Stimulated activated CD4-positive, alpha-beta T cell treated with anti-CD3 and anti-CD28 coated beads, Interleukin-12 subunit alpha, Interleukin-12 subunit beta, amount 100 ng/mL, for 48 hours (primary cell): ENCODE measurements around the gene ANAPC16.
"Not testable (repeated sequence)": the region's sequence is repeated elsewhere in the genome, so short reads cannot be mapped to it uniquely, and the experiment has no call there.

Source experiments
- DNase-seq, 3 donors: peaks; one replicate each; pipeline ENCODE4 v3.0.0-alpha.2; 2020; ENCODE audit warnings: low read depth in 2 of 3, low spot score in 1 of 3

ANAPC16 gene

GRCh38 chr10:72261784-72262404 is 46.1 kb downstream of the ANAPC16 start:
- DNase-seq: no peak

DNA sequence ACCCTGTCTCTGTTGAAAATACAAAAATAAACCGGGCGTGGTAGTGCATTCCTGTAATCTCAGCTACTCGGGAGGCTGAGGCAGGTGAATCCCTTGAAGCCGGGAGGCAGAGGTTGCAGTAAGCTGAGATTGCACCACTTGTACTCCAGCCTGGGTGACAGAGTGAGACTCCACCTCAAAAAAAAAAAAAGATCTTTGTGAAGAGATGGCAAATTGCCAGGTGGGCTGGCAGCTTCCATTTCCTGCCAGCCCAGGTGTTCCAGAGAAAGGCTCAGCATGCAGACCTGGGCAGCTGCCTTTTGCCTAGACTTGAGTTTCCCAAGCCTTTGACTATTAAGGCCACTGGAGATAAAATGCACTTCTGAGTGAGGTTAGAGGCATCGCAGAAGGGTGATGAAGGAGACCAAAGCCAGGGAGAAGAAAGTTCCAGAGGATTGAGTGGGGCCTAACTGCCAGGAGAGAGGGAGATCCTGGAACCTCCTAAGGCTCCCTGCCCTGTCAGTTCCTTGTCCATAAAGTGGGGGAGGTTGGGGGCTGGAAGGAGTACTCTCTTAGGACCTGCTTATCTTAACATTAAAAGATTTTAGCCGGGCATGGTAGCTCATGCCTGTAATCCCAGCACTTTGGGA is 47.9 kb downstream of the ANAPC16 start:
- DNase-seq: no peak

DNA sequence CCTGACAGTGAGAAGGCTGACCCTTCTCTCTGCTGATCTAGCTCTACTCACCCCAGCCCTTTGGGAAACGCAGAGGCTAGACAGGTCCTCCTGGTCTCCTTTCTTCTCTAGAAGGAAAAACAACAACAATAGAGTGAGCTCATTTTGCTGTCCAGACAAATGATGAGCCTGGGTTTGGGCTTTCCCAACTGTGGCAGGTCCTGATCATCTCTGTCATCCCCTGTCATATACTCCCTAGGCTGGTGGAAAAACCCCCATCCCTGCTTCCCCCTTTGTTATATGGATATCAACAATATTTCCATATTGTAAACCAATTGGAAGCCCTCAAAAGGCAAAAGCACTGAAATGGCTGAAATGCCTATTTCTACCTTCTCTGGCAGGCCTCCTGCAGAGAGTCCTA is 48.7 kb downstream of the ANAPC16 start:
- DNase-seq: no peak

DNA sequence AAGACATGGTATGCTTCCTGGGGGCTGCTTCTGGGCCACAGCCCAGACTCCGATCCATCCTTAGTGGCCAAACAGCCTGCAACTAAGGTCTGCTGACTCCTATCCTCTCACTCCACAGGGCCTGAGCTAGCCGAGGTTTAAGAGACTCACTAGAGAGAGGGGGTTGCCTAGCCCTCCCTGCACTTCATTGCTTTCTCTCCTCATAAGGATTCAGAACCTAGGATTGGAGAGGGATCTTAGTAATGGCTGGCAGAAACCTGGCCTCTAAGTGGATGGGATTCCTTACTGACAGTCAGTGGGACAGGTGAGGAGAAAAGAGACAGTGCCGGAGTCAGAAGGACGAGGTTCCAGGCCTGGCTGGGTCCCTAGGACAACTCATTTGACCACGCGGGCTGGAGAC is 49.7 kb downstream of the ANAPC16 start:
- DNase-seq: no peak

DNA sequence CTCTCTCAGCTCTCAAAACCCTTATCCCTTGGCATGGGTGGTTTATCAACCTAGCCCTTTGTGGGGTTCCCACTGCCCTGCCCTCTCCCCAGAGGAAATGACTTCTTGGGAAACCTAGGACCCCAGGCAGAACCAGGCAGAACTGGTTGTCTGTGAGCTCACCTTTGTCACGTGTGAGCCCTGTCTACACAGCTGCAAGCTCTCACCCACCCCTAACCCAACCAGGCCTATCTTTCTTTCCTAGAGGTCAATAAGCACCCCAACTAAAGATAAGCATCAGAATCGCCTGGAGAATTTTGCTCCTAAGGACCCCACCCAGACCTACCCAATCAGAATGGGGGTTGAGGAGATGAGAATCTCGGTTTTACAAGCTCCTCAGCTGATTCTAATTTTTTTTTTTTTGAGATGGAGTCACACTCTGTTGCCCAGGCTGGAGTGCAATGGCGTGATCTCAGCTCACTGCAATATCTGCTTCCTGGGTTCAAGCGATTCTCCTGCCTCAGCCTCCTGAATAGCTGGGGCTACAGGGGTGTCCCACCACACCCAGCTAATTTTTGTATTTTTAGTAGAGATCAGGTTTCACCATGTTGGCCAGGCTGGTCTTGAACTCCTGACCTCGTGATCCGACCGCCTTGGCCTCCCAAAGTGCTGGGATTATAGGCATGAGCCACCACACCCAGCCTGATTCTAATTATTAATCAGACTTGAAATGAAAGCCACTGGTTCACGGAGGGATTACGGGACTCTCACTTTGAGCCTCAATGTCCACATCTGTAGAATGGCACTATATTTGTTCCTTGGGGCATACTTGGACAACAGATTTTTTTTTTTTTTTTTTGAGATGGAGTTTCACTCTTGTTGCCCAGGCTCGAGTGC is 50.4 kb downstream of the ANAPC16 start:
- DNase-seq: no peak

DNA sequence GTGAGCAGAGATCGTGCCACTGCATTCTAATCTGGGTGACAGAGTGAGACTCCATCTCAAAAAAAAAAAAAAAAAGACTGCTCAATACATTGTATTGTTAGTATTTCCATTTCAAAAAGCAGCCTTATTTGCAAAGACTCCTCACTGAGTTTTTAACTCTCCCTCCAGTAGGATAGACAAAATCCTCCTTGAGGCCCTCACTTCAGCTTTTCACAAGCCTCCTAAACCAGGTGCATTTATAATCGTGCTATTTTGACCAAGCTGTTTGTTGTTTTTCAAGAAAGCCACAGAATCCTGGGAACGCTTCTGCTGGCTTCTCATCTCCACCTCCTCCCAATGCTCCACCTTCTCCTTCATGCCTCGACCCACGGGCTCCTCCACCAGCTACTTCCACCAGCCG is 51.6 kb downstream of the ANAPC16 start:
- DNase-seq: no peak

DNA sequence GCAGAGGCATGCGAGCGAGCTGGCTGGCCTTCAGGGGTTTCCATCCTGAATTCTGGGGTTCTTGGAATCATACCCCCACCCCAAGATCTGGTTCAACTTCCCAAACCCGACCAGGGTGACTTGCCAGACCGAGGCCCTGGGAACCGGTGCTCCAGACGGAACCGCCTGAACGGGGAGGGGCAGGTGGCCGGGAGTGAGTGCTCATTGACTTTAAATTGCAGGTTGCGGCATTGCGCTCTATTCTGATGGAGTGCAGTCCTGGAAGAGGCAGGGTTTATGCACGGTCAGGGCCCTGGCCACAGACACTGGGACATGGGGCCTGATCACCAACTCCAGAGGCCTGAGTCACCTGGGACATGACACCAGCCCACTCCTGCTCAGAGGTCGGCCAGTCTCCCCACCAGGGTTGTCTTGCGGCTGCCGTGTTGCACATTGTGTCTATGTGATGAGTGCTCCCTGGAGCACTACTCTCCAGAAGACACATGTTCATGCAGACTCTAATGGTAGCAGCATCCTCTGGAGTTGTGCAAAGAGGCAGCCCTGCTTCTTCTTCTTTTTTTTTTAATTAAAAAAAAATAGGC is 52.1 kb downstream of the ANAPC16 start:
- no peak for DNase-seq

GRCh38 chr10:72268475-72269200 is 52.8 kb downstream of the ANAPC16 start:
- DNase-seq: not testable (repeated sequence)

DNA sequence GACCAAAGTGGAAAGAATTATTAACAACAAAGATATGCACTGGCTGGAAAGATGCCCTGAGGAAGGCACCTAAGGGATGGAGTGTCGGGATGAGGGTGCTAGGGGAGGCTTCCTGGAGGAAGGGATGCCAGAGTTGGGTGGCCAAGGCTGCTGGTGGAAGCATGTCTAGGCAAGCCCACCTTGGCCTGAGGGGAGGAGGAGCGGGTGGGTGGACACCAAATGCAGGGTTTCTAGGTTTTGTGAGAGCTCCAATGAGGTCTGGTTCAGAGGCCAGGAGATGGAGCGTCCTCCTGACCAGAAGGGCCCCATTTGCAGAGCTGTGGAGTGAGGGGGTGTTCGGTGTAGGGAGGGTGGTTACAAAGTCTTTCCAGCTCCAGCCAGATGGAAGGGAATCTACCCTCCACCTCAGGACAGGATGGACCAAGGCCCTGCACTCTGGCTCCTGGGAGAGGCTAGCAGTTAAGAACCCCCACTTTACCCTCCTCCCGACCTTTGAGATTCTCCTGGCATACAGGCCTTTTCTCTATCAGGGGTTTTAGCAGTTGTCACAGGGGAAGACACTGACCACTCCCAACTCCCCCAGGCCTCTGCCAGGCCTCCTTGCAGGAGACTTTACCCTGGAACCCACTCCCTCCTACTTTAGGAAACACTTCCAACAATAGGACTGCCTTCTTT is 54.9 kb downstream of the ANAPC16 start:
- no peak for DNase-seq

- no peak for DNase-seq
These were observed 57.0 kb downstream of the ANAPC16 start for GRCh38 chr10:72272689-72273409.

DNA sequence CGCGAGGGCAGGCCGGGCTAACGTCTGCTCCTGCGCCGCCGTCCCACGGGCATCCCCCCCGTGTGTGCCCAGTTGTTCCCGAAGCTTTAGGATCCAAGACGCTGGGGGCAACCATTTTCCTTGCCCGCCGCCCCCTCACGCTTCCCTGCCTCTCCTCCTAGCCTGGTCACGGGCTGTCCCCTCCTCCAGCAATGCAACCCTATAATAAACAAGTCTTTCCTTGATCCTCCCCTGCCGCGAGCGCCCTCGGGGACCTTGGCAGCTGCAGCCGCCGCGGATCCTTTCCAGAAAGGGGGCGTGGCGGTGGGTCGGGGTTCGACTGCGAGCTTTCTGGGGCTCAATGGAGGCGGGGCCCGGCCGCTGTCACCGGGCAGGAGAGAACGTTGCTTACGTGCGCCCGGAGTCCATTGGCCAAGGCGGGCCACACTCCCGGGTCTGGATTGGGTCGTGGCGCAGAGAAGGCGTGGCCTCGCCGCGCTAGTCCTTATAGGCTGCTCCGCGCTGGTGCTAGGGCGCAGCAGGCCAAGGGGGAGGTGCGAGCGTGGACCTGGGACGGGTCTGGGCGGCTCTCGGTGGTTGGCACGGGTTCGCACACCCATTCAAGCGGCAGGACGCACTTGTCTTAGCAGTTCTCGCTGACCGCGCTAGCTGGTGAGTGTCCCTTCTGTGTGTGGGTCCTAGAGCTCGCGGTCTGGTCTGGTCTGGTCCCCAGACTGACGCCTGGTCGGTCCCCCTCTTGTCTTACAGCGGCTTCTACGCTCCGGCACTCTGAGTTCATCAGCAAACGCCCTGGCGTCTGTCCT is 57.8 kb downstream of the ANAPC16 start, which contains the start of gene DDIT4:
Gene DDIT4 (plus strand): TSS at position 515 of the 803 bp plus-strand sequence. CDS start 293 bp downstream, outside the sequence.
- DNase-seq: peak; percentile 97 to 99 (median 97)

- no peak for DNase-seq
These were observed 58.5 kb downstream of the ANAPC16 start for GRCh38 chr10:72274213-72274729.

GRCh38 chr10:72274730-72275350 is 59.0 kb downstream of the ANAPC16 start:
- DNase-seq: peak in 2 of 3 donors; percentile 61 to 69

DNA sequence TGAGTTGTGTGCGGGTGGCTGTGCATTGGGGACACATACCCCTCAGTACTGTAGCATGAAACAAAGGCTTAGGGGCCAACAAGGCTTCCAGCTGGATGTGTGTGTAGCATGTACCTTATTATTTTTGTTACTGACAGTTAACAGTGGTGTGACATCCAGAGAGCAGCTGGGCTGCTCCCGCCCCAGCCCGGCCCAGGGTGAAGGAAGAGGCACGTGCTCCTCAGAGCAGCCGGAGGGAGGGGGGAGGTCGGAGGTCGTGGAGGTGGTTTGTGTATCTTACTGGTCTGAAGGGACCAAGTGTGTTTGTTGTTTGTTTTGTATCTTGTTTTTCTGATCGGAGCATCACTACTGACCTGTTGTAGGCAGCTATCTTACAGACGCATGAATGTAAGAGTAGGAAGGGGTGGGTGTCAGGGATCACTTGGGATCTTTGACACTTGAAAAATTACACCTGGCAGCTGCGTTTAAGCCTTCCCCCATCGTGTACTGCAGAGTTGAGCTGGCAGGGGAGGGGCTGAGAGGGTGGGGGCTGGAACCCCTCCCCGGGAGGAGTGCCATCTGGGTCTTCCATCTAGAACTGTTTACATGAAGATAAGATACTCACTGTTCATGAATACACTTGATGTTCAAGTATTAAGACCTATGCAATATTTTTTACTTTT is 59.7 kb downstream of the ANAPC16 start:
- no peak for DNase-seq

DNA sequence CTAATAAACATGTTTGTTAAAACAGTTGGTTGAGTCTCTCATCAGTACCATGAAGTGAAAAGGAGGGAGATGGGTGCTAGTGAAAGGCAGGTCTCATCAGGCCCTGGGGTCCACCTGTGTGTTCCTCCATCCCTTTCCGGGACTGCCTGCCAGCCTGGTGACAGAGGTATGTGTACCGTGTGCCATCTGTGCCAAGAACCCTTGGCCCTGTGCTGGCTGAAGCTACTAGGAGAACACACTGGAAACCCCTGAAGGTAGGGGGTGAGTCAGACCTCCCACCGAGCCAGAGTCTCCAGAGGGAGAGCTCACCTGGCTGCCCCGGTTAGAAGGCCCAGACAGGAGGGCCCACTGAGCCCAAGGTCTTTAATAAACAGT is 60.2 kb downstream of the ANAPC16 start:
- DNase-seq: no peak

DNA sequence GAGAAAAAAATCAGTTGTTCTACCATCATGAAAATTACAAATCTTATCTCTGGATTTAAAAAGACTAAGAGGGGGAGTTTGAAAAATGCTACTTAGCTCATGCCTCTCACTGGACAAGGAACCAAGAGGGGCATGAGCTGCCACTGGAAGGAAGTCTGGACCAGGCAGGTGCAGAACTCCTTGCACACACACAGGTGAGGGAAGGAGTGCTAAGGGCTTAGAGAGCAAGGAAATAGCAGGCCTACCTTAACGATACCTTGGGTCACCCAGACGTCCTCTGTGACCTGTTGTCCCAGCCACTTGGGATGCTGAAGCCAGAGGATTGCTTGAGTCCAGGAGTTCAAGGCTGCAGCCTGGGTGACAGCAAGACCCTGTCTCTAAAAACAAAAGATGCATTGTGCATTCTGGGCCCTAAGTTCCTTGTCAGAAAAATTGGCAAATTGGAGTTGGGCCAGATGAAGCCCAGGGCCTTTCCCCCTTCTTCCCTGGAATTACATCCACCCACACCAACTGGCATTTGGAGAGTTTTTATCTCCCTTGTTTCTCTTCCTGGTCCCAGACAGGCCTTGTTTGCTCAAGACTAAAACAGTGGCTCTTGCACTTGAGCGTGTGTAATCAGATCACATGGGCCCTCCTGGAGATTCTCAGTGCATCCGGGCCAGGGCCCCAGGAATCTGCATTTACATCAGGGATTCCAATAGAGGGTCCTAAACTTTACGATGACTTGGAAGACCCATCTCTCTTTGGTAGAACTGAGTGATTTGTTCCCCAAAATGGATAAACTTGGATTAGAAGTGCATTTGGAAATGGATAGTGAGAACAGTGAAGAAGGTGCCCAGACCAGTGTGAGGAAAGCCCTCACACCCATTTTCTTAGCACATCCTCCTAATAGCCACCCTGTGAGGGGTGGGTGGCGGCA is 60.9 kb downstream of the ANAPC16 start:
- DNase-seq: no peak
